Nephron progenitor cell (in vitro differentiated cells): ENCODE data around the gene SULT1A3.

Experiments
- DNase-seq: peaks from one replicate; pipeline ENCODE4 v3.0.0; 2021
- H3K27ac Mint-ChIP-seq: 2 replicates; pipeline ENCODE4 v1.8.0; 2021; ENCODE audit warnings: mild to moderate bottlenecking, moderate library complexity, mixed read lengths
- H3K27me3 Mint-ChIP-seq: 2 replicates; pipeline ENCODE4 v1.8.0; 2021; ENCODE audit warnings: mild to moderate bottlenecking, low read depth, mixed read lengths; ENCODE audit not compliant: poor library complexity
- H3K36me3 Mint-ChIP-seq: 2 replicates; pipeline ENCODE4 v1.8.0; 2021; ENCODE audit warnings: low read depth, mixed read lengths
- H3K4me1 Mint-ChIP-seq: 2 replicates; pipeline ENCODE4 v1.8.0; 2021; ENCODE audit warnings: mixed read lengths
- H3K4me3 Mint-ChIP-seq: 2 replicates; pipeline ENCODE4 v1.8.0; 2021; ENCODE audit warnings: mild to moderate bottlenecking, moderate library complexity, mixed read lengths
- H3K9me3 Mint-ChIP-seq: 2 replicates; pipeline ENCODE4 v1.8.0; 2021; ENCODE audit warnings: mild to moderate bottlenecking, moderate library complexity, mixed read lengths
- TF ChIP-seq, protein P1 (sequence below): fragments of 200-600 bp; sonication (generic); IDR thresholded peaks from 2 replicates; pipeline ENCODE4 v1.5.0; 2021; ENCODE audit warnings: antibody characterized with exemption

The SULT1A3 gene

DNA sequence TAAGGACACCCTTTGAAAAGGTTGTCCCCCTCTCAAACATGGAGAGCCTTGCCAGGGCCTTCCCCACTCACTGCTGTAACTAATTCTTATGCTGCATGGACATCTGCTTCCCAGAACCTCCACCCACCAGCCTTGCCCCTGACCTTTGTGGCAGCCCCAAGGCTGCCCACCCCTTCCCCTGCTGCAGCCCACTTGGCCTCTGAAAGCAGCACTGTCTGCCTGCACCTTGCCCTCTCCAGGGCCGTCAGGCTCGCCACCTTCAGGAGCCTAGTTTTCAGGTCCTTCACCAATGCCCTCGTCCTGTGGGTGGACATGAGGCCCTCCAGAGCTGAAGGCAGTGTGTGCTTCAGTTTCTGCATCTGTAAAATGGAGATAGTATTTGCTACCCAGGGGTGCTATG is 18.3 kb upstream of the SULT1A3 start:
- peaks cover 9% of the 10 kb centered on the region for H3K4me1 Mint-ChIP-seq

DNA sequence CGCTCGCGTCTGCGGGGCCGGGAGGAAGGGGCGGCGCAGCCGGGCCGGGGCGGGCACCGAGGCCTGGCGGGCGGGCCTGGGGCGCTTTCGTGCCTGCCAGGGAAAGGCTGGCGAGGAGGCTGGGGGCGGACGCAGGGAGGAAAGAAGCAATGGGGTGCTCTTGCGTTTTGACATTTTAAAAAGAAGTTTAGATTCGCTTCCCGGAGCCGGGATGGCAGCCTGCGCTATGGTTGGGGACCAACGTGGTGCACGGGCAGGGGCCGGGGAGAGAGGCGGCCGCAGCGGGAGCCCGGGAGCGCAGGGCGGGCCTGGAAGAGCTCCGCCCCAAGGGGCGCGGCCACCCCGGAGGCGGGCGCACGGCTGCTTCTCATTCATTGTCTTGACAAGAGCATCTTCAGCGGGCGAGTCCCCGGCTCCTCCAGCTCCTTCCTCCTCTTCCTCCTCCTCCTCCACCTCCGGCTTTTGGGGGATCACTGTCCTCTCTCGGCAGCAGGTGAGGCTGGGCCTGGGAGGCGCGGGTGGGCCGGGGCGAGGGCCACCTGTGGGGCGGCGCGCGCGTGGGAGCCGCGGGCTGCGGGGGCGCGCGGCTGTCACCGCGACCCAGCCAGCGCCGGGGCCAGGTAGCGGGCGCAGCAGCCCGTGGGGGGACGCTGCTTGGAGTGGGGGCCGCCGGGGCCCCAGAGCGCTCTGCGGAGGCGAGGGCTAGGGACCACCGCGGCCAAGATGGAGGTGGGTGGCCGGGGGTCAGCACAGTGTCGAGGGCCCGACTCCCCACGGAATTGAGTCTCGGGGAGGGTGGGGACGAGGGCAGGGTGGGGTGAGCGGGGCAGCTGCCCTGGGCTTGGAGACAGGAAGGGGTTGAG is 15.6 kb upstream of the SULT1A3 start, which contains the start of gene CORO1A:
TSS of gene CORO1A (plus strand) at position 370 of the 863 bp plus-strand sequence. CDS start 1,608 bp downstream, outside the sequence.
- Mint-ChIP-seq H3K27ac (no peak within 1 kb of the TSS), H3K27me3 (peaks cover 27% of the 10 kb centered on the region), H3K4me3 (peak within 1 kb of the TSS; percentile 84), H3K4me1 (peaks cover 9% of the 10 kb centered on the region), H3K9me3 (no peaks in the 10 kb centered on the region), H3K36me3 (no peaks in the 10 kb centered on the region)
- peak; percentile 90 for DNase-seq
- TF ChIP-seq, protein P1, sequence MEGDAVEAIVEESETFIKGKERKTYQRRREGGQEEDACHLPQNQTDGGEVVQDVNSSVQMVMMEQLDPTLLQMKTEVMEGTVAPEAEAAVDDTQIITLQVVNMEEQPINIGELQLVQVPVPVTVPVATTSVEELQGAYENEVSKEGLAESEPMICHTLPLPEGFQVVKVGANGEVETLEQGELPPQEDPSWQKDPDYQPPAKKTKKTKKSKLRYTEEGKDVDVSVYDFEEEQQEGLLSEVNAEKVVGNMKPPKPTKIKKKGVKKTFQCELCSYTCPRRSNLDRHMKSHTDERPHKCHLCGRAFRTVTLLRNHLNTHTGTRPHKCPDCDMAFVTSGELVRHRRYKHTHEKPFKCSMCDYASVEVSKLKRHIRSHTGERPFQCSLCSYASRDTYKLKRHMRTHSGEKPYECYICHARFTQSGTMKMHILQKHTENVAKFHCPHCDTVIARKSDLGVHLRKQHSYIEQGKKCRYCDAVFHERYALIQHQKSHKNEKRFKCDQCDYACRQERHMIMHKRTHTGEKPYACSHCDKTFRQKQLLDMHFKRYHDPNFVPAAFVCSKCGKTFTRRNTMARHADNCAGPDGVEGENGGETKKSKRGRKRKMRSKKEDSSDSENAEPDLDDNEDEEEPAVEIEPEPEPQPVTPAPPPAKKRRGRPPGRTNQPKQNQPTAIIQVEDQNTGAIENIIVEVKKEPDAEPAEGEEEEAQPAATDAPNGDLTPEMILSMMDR: no peak

More for the DNA sequence above, 18.3 kb upstream of the SULT1A3 start:
- Mint-ChIP-seq H3K27ac (no peak overlapping the region), H3K9me3 (no peaks in the 10 kb centered on the region), H3K4me3 (no peak overlapping the region), H3K36me3 (no peaks in the 10 kb centered on the region), H3K27me3 (peaks cover 29% of the 10 kb centered on the region)
- TF ChIP-seq, protein P1: no peak
- no peak for DNase-seq

DNA sequence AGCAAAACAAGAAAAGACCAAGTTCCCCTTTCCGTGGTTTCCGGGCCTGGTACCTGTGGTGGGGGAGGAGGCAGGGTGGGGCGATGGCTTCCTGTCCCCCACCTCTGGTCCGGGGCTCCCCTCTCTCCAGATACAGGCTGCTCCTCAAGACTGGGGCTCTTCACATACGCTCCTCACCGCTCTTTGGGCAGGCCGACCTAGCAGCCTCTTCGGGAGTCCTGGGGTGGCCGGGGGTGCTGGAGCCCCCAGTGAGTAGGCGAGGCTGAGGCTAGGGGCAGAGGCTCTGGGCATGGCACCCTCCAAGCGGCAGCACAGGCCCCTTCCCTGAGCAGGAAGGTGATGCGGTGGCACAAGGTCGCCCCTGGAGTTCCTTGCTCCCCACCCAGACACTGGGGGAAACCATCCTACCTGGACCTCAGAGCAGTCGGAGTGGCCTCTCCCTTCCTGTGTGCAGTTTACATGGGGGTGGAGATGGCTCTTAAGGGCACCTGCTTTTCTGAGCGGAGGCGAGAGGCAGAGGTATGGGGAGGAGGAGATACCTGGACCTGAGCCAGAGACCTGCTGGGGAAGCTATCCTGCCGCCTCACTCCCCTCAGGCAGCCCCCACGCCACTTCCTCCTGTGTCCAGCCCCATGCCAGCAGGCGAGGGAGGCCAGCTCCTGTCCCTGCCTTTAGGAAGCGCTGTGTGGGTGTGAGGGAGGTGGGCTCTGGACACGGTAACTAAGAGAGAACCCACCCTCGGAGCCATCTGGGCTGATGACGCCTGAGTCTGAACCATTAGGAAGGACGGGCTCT is 14.8 kb upstream of the SULT1A3 start:
- Mint-ChIP-seq H3K27me3 (peaks cover 25% of the 10 kb centered on the region), H3K36me3 (no peaks in the 10 kb centered on the region)
- DNase-seq: peak; percentile 5

DNA sequence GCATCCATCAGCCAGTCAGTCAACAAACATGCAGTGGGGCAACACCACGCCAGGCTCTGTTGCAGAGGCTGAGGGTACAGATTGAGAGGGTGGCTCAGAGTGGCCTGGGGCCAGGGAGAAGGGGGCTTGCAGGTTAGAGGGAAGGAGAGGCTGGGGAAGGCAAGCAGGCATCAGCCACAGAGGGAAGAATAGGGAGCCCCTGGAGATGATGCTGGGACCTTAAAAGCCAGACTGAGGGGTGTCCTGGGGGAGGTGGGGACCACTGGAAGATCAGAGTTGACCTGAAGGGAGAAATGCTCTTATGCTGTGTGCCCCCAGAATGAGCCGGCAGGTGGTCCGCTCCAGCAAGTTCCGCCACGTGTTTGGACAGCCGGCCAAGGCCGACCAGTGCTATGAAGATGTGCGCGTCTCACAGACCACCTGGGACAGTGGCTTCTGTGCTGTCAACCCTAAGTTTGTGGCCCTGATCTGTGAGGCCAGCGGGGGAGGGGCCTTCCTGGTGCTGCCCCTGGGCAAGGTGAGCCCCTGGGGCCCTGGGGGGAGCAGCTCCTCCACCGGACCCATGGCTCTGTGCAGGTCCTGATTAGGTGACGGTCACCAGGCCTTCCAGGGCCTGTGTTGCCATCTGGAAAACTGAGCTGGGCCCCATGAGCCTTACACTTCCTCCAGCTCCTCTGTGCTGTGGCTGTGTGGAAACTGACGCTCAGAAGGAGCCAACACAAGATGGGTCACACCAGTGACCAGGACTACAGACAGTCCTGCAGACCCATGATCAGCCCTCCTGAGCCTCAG is 14.0 kb upstream of the SULT1A3 start:
- peaks cover 9% of the 10 kb centered on the region for H3K4me1 Mint-ChIP-seq
- no peak overlapping the region for H3K27ac Mint-ChIP-seq
- H3K9me3 Mint-ChIP-seq: no peaks in the 10 kb centered on the region
- H3K27me3 Mint-ChIP-seq: peaks cover 19% of the 10 kb centered on the region
- peak overlapping the region; percentile 16 for H3K4me3 Mint-ChIP-seq
- H3K36me3 Mint-ChIP-seq: no peaks in the 10 kb centered on the region
- DNase-seq: peak; percentile 9
- TF ChIP-seq, protein P1: no peak

More for the DNA sequence above, 14.8 kb upstream of the SULT1A3 start:
- H3K4me1 Mint-ChIP-seq: peaks cover 9% of the 10 kb centered on the region
- H3K27ac Mint-ChIP-seq: no peak overlapping the region
- H3K9me3 Mint-ChIP-seq: no peaks in the 10 kb centered on the region
- H3K4me3 Mint-ChIP-seq: peak overlapping the region; percentile 66
- TF ChIP-seq, protein P1: no peak

DNA sequence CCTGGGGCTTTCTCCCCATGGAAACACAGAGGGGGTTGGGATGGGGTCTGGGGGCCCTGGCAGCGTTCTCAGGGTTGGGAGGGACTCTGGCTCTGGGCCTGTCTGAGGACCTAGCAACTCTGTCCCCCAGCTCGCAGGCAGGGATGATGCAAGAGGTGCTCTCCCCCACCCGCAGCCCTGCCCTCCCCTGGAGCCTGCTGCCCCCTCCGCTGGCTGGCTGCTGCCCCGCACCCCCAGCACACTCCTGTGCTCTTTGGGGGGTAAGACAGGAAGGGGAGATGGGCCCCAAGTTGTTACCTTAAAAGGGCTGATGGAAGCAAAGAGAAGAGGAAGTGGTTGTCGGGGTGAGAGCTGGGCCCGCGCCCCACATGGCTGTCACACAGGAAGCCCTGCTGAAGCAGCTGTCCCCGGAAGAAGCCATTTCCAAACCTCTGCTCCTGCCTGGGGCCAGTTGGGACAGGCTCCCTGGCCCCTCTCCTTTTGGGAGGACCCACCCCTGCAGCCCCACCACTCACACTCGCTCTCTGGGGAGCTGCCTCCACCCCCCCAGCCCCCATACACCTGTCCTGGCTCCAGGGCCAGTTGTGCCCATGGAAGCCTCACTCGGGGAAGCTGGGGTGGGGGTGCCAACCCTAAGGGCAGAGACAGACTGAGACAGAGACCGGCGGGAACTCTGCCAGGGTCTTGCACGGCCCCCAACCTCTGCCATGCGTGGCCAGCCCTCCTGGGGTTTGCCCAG is 13.2 kb upstream of the SULT1A3 start:
- peaks cover 15% of the 10 kb centered on the region for H3K27me3 Mint-ChIP-seq
- no peaks in the 10 kb centered on the region for H3K36me3 Mint-ChIP-seq
- no peak overlapping the region for H3K4me3 Mint-ChIP-seq
- no peak overlapping the region for H3K27ac Mint-ChIP-seq
- DNase-seq: no peak
- TF ChIP-seq, protein P1: no peak
- H3K4me1 Mint-ChIP-seq: peaks cover 9% of the 10 kb centered on the region
- no peaks in the 10 kb centered on the region for H3K9me3 Mint-ChIP-seq
